Inflammatory macrophage treated with lipopolysaccharide for 1 hour (primary cell): Measurements from ENCODE around the gene ADM.

Experiments
- DNase-seq, 2 donors: peaks; one replicate each; pipeline ENCODE4 v3.0.0-alpha.2; 2020 to 2022

ADM gene

GRCh38 chr11:10310301-10310841, 5.5 kb downstream of the ADM start:
- DNase-seq, result no peak

DNA sequence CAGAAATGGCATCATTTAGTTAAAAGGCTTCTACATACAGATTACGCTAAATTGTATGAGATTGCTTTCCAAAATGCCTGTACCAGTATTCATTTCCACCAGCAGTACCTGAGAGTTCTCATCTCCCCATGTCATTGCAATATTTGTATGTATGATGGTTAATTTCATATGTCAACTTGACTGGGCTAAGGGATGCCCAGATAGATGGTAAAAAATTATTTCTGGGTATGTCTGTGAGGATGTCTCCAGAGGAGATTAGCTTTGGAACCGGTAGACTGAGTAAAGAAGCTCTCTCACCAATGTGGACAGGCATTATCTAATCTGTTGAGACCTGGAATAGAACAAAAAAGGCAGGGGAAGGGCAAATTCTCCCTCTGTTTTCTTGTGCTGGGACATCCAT, 6.9 kb downstream of the ADM start:
- DNase-seq, result no peak

DNA sequence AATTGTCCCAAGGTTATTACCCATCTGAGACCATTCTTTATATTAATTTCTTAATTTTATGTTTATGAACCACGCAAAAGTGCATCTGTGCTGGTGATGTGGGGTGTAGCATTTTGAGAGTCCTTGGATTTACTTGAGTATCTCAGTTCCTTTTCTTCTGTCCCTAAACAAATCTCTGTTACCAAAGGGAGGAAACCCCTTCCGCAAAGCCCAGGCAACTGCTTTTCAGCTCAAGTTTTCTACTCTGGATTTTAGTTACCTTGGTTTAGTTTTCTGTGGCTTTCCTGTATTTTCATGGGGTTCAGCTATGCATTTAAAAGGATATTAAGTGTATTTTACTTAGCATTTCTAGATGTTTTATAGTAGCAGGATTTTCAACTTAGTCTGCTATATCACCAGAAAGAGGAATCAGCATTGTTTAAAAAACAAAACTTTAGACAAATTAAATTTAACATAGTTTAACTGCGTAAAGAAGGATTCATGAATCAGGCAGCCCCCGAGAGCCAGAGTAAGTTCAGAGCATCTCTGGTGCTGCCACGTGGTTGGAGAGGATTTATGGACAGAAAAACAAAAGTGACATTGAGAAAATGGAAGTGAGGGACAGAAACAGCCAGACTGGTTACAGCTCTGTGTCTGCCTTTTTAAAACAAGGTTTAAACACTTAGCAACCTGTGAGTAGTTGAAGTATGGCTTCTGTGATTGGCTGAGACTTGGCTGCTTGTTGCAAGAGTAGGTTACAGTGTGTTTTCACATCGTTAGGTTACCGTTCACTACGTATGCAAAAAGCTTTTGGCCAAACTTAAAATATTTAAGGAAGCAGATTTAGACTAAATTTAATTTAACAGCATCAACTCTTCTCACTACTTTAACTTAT, 9.6 kb downstream of the ADM start:
- peak; percentile 72 to 75 for DNase-seq

GRCh38 chr11:10315083-10315482, 10.2 kb downstream of the ADM start:
- no peak for DNase-seq

DNA sequence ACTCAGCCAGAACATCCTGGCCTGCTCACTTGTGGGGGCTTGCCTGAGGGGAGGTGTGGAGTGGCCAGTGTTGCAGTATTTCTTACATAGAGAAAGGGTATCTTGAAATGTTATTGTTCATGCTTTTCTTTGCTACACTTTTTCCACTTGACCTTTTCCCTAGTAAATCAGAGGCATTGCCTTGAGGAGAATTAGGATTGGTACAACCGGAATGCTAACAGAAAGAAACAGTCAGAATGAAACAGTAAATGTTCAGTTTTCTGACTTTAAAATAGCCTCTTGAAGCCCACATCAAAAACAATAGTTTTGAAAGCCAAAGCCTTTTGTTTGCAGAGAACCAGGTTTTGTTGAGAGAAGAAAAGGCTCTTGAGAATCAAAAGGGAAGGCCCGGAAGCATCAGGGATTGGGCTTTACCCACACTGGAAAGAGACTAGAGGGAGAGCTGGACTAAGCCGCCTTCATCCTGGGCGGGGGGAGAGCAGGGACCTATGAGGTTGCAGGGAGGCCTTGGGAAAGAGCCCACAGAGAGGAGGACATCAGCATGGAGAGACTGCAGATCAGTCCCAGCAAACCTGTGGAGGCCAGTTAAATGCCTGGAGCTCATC, 12.4 kb downstream of the ADM start:
- DNase-seq, result no peak

DNA sequence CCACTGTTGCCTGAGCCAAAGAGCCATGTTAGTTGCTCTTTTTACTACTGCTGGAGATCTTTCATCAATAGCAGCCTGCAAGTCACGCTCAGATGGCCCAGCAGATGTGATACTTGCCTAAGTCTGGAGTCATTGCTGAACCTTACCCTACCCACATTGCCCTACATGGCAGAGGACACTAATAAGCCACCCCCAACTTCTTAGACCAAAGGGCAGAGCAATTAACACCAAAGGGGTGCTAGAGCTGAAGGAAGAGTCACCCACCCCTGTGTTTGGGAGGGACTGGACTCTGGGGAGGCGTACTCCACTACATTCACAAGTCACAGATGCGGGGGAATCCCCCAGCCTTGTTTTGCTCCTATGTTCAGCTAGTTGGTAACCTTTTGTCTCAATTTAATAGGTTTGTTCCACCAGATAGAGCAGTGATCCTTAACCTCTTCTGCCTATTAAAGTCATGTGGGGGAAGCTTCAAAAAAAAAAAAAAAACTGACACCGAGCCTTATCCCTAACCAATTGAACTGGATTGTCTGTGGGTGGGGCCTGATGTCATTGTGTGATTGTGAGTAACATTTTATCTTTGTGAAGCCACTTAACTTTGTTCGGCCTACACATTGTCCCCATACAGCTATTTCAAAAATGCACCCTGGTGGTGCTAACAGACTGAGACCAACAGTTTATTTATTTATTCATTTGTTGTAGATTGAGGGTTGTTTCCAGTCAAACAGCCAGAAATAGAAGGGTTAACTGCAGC, 13.1 kb downstream of the ADM start:
- DNase-seq, result no peak

- DNase-seq, result no peak
Observed at GRCh38 chr11:10318527-10318802, 13.6 kb downstream of the ADM start.

DNA sequence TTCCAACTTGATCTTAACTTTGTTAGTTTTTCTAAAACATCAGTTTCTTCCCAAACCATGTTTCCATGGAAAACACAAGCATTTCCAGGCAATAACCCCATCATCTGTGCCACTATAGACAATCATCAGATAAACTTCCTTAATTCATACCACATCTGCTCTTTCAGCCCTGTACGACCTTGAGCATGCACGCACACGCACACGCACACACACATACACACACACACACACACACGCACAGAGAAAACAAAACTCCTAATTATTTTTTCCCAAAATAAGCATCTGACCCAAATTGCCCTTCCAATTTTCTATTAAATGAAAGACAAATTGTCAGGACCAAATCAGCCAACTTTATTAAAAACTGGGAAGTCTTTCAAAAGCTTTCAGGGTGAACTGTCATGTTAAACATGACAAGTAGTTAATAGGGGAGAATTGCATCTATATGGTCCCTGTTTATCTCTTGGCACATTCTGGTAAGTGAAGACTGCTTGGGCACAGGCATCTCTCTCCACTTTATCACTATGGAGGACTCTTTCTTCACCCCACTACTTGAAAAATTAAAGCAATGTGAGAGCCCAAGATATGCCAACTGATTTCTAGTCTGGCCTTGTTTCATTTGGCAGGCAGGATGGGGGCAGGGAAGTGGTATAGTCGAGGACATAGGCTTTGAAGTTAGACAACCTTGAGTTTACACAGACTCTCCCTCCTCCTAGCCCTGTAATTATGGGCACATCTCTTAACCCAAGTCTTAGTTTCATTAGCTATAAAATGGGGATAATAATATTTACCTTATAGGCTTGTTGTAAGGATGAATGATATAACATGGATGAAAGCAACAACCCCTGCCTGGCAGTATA, 15.1 kb downstream of the ADM start:
- no peak for DNase-seq

- no peak for DNase-seq
Observed at GRCh38 chr11:10320736-10321465, 16.0 kb downstream of the ADM start.

DNA sequence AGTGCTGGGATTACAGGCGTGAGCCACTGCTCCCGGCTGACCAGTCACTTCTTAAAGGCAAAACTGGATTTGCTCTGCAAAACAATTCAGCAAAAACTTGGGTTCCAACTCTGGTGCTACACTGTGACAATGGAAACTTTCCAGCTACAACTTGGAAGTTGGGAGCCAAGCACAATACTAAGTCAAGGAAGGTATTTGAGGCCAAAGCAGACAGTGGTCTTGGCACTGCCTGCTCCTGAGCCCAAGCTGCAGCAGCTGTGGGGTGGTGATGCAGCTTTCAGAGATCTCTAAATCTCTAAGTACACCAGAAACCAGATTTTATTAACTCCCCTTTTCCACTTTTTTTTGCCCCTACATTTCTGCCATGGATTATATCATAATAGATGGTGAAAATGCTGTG, 17.5 kb downstream of the ADM start:
- no peak for DNase-seq

DNA sequence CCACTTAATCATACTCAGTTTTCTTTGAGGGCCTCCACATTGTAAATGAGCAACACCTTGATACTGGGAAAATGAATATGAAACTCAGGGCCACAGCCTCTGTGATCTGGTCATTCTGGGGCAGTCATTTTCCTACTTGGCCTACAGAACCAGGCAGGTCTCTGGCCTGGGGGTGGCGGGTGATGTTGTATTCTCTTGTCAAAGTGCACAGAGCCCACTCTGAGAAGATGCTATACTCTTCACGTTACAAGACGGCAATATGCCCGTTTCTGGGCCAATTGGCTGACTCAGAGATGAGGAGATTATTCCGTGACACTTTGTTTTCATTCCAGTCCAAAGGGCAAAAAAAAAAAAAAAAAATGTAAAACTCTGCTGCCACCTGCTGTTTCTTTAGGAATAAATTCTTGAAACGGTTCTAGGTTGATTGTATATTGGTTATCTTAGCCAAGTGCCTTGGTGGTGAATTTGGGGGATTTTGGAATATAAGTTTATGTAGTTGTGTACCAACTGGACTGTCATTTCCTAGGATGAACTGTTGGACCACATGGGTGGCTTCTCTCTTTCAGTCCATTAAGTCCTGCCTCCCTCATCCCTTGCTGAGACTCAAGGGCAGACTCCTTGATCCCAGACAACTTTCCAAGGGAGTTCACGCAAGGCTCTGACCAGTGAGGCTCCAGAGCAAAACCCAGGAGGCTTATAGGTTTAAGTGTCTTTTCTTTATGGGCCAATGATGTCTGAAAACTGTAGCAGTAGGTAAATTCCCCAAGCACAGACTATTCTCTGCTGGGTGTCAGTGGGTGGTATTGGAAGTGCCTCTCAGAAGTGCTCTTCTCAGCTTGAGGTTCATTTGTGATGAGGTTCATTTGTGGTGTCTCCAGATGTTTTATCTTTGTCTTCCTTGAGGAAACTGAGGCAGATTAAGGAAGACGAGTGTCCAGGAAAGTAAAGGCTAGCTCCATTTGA, 18.2 kb downstream of the ADM start:
- DNase-seq, result peak; percentile 71 to 90

DNA sequence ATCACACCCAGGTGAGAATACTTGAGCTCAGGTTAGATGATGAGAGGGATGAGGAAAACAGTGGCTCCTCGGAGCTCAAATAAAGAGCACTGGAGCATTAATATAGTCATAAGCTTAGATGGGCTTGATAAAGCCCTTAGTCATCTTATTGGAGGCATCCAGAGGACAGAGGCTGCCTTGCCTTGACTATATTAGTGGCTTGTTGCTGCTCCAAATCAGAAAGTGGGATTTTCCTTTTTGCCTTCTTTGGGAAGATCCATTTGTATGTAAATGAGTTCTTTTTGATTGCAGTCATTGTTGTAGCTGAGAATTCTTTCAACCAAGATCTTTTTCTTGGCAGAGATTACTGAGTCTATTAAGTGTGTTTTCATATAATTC, 18.9 kb downstream of the ADM start:
- no peak for DNase-seq

DNA sequence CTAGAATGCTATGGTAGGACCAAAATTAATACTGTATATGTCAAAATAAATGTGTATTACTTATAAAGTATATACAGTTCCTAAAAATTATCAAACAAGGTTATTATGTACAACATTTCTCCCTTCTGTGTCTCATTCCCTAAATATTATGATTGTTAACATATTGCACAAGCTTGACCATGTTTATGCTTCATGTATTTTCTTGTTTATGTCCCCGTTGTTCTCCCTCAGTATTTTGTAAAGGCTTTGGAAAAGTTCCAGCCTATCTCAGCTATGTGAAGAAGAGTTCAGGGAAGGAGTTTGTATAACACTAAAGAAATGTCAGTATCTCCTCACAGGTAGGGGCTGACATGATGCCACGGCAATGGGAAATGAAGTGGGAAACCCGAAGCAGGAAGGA, 19.6 kb downstream of the ADM start:
- no peak for DNase-seq

GRCh38 chr11:10325277-10326011, 20.6 kb downstream of the ADM start:
- DNase-seq, result no peak

DNA sequence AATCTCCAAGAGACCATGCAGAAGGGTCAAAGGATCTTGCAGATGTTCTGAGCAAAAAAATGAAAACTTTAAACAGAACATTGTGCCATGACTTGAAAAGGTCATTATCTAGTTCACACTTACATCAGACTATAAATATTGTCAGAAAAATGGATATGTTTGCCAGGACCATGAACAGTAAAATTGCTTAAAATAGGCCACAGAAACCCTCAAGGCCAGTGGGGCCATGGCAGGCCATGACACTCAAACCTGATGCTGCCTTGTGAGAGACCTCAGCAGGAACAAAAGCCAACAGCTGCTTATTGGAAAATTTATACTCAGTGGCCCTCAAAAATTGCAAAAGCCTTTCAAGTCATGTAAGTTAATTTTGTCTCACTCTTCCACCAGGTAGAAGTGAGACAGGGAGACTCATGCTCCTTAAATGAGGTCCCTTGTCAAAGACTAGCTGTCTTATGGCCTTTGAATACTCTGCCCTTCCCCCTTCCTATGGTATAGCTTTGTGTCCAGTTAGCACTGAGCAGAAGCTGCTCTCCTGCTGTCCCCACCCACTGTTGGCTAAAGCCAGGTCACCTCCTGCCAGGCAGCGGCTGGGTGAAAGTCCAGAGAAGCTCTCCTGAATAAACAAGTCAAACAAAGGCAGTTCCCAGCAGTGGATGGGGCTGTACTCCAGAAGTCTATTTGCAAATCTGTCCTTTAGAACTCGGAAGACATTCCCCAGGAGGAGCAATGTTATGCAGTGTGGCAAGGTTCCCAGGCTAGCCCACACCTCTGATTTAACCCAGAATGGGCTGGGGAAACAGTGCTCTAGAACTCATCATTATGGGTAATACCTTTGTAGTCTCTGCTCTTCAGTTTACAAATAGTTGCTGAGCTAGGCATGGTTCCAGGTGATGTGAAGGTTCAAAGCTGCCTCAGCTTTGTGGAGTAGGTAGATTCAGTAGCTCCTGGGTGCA, 21.4 kb downstream of the ADM start:
- no peak for DNase-seq

DNA sequence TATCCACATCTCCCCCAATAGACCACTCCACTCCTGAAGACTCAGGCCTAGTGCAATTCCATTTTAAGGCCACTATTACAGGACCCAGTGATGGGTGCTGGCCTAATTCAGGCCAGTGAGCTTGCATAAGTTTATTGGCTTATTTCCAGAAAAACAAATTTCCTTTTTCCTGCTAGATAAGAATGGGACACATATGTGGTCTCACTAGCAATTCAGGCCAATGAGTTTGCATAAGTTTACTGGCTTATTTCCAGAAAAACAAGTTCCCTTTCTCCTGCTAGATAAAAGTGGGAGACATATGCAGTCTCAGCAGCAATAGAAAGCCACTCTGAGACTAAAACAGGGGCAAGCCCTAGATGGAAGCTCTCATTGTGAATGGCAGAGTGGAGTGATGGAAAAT, 22.4 kb downstream of the ADM start:
- DNase-seq, result no peak

DNA sequence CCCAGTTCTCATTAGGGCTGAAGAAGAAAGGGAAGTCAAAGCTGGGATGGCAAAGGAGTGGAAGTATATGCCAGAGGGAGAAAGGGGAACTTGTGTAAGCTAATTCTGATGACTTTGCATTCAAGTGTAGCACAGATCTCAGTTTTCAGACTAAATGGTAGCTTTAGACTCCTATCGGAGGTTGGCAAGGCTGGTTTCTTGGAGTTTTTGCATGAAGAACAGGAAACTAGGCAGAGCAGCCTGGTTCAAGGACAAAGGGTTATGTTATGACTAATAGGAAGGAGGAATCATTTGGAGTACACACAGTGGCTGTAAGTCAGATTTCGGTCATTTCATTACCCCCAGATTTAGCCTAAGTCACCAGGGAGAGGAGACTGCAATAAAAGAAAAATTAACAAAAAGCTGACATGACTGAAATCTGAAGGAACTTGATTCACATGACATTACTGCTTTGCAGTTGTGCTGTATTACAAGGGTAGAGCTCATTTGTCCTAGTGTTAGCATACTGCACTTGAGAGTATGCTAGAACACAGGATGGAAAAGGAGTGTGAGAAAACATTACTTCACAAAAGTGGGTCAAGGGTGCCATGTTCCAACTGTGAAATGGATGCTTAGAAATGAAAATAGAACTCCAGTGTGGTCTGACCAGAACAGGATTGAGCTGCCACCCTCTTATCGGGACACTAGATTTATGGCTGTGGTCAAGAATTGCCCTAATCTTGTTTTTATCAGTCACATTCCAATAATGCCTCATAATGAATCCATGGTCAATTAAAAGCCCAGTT, 23.6 kb downstream of the ADM start:
- peak; percentile 64 to 68 for DNase-seq

DNA sequence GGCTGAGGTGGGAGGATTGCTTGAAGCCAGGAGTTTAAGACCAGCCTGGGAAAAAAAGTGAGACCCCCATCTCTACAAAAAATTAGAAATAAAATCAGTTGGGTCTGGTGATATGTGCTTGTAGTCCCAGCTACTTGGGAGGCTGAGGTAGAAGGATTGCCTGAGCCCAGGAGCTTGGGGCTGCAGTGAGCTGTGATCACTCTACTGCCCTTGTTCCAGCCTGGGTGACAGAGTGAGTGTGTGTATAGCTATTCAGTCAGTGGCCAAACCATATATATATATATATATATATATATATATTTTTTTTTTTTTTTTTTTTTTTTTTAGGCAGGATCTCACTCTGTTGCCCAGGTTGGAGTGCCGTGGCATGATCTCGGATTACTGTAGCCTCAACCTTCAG, 24.5 kb downstream of the ADM start:
- no peak for DNase-seq
